ENCODE measurements around the gene CEBPZ.
"Not testable (repeated sequence)": the region's sequence is repeated elsewhere in the genome, so short reads cannot be mapped to it uniquely, and the experiment has no call there.

Gene CEBPZ

GRCh38 chr2:37231241-37232130 is at the start of gene CEBPZ, which contains the start of gene NDUFAF7:
Gene CEBPZ (minus strand): TSS chr2:37231596. CDS start chr2:37231567, 29 bp downstream.
Gene NDUFAF7 (plus strand): TSS chr2:37231658. CDS start chr2:37231706, 48 bp downstream.
- in situ Hi-C loops (cut with HindIII; ENCODE audit: low sequenced_read_pairs): no loop called here

GRCh38 chr2:37276291-37276690 is 44.9 kb upstream of the CEBPZ start:
- in situ Hi-C loops (cut with HindIII; ENCODE audit: low sequenced_read_pairs): no loop called here

- in situ Hi-C loops (cut with HindIII; ENCODE audit: low sequenced_read_pairs): no loop called here
Measured at GRCh38 chr2:37274359-37274965, 43.1 kb upstream of the CEBPZ start.

GRCh38 chr2:37271376-37272067 is 40.1 kb upstream of the CEBPZ start:
- in situ Hi-C loops (cut with HindIII; ENCODE audit: low sequenced_read_pairs): no loop called here

- in situ Hi-C loops (cut with HindIII; ENCODE audit: low sequenced_read_pairs): no loop called here
Measured at GRCh38 chr2:37268111-37268510, 36.7 kb upstream of the CEBPZ start.

- in situ Hi-C loops (cut with HindIII; ENCODE audit: low sequenced_read_pairs): no loop called here
Measured at GRCh38 chr2:37267685-37268084, 36.3 kb upstream of the CEBPZ start.

GRCh38 chr2:37263839-37264238 is 32.4 kb upstream of the CEBPZ start:
- in situ Hi-C loops (cut with HindIII; ENCODE audit: low sequenced_read_pairs): no loop called here

- in situ Hi-C loops (cut with HindIII; ENCODE audit: low sequenced_read_pairs): no loop called here
Measured at GRCh38 chr2:37262522-37262921, 31.1 kb upstream of the CEBPZ start.

- in situ Hi-C loops (cut with HindIII; ENCODE audit: low sequenced_read_pairs): no loop called here
Measured at GRCh38 chr2:37250869-37251740, 19.7 kb upstream of the CEBPZ start.

GRCh38 chr2:37246205-37246604 is 14.8 kb upstream of the CEBPZ start:
- in situ Hi-C loops (cut with HindIII; ENCODE audit: low sequenced_read_pairs): no loop called here

GRCh38 chr2:37244755-37245154 is 13.4 kb upstream of the CEBPZ start:
- in situ Hi-C loops (cut with HindIII; ENCODE audit: low sequenced_read_pairs): no loop called here

- in situ Hi-C loops (cut with HindIII; ENCODE audit: low sequenced_read_pairs): no loop called here
Measured at GRCh38 chr2:37244017-37244416, 12.6 kb upstream of the CEBPZ start.

GRCh38 chr2:37243435-37243834 is 12.0 kb upstream of the CEBPZ start:
- in situ Hi-C loops (cut with HindIII; ENCODE audit: low sequenced_read_pairs): no loop called here

- in situ Hi-C loops (cut with HindIII; ENCODE audit: low sequenced_read_pairs): no loop called here
Measured at GRCh38 chr2:37232131-37232933, 936 bp upstream of the CEBPZ start.

GRCh38 chr2:37230581-37230980 is 815 bp downstream of the CEBPZ start:
- in situ Hi-C loops (cut with HindIII; ENCODE audit: low sequenced_read_pairs): no loop called here

GRCh38 chr2:37228788-37229187 is 2.6 kb downstream of the CEBPZ start:
- in situ Hi-C loops (cut with HindIII; ENCODE audit: low sequenced_read_pairs): no loop called here

GRCh38 chr2:37226863-37227262 is 4.5 kb downstream of the CEBPZ start:
- in situ Hi-C loops (cut with HindIII; ENCODE audit: low sequenced_read_pairs): no loop called here

GRCh38 chr2:37225129-37225528 is 6.3 kb downstream of the CEBPZ start:
- in situ Hi-C loops (cut with HindIII; ENCODE audit: low sequenced_read_pairs): not testable (repeated sequence)

GRCh38 chr2:37224063-37224462 is 7.3 kb downstream of the CEBPZ start:
- in situ Hi-C loops (cut with HindIII; ENCODE audit: low sequenced_read_pairs): no loop called here

GRCh38 chr2:37223131-37223530 is 8.3 kb downstream of the CEBPZ start:
- in situ Hi-C loops (cut with HindIII; ENCODE audit: low sequenced_read_pairs): no loop called here
